ENCODE results near the gene ZFP36.

DNA sequence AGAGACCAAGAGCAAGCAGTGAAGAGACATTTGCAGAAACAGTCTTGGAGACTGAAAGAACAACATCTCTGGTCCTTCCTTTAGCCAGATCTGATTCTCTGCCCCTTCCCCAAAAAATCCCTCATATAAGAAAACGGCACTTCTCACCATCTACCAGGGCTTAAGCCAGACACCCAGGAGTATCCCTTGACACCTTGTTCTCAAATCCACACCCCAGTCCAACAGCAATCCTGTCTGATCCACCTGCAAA, 4.1 kb downstream of the ZFP36 start:
- TF ChIP-seq CTCF (IDR thresholded peaks at IDR 0.05) (no peak), POLR2A (IDR thresholded peaks at IDR 0.05) (peak in 1 of 2 donors; percentile 1)

Data from adrenal gland (tissue), 5 donors.